GM23338 (cell line): ENCODE data around the gene MKRN1. TPM values are rescaled to one million over a fixed set of nuclear protein-coding genes. Genes with fewer than 3 reads are reported as not detected.
"Not testable (repeated sequence)": the region's sequence is repeated elsewhere in the genome, so short reads cannot be mapped to it uniquely, and the experiment has no call there.

Experiments used
- ATAC-seq: fragments of 200-7000 bp; cut with Tn5 transposase; 3 replicates; pipeline ENCODE4 v1.9.1; 2020
- DNase-seq: peaks from one replicate; pipeline ENCODE4 v3.0.0-alpha.2; 2015; ENCODE audit warnings: low spot score
- H2AFZ ChIP-seq: fragments of 200-600 bp; sonication (generic); 2 replicates; pipeline ENCODE4 v1.8.0; 2016; ENCODE audit warnings: antibody characterized with exemption, mild to moderate bottlenecking, moderate library complexity
- H3F3A ChIP-seq: fragments of 200-600 bp; sonication (generic); replicated peaks from 2 replicates; pipeline ENCODE4 v1.8.0; 2017; ENCODE audit warnings: antibody characterized with exemption, mixed run types, low read depth
- H3K27ac ChIP-seq: fragments of 200-600 bp; sonication (generic); 2 replicates; pipeline ENCODE4 v1.6.1; 2016; ENCODE audit warnings: low read depth
- H3K27me3 ChIP-seq: fragments of 200-600 bp; sonication (generic); 2 replicates; pipeline ENCODE4 v1.8.0; 2016; ENCODE audit warnings: mild to moderate bottlenecking, mixed run types, moderate library complexity; ENCODE audit not compliant: insufficient read depth
- H3K36me3 ChIP-seq: fragments of 200-600 bp; sonication (generic); 2 replicates; pipeline ENCODE4 v1.8.0; 2016; ENCODE audit warnings: mild to moderate bottlenecking; ENCODE audit not compliant: insufficient read depth
- H3K4me1 ChIP-seq: fragments of 200-600 bp; sonication (generic); 2 replicates; pipeline ENCODE4 v1.8.0; 2016; ENCODE audit warnings: mild to moderate bottlenecking, moderate library complexity; ENCODE audit not compliant: insufficient read depth
- H3K4me2 ChIP-seq: fragments of 200-600 bp; sonication (generic); 2 replicates; pipeline ENCODE4 v1.7.1; 2017; ENCODE audit warnings: mixed run types
- H3K4me3 ChIP-seq: fragments of 200-600 bp; sonication (generic); 2 replicates; pipeline ENCODE4 v1.6.1; 2016; ENCODE audit warnings: mixed run types
- H3K79me2 ChIP-seq: fragments of 200-600 bp; sonication (generic); replicated peaks from 2 replicates; pipeline ENCODE4 v1.8.0; 2017; ENCODE audit warnings: mild to moderate bottlenecking; ENCODE audit not compliant: insufficient read depth
- H3K9me2 ChIP-seq: fragments of 200-600 bp; sonication (generic); 2 replicates; pipeline ENCODE4 v1.8.0; 2017; ENCODE audit not compliant: insufficient read depth
- H4K20me1 ChIP-seq: fragments of 200-600 bp; sonication (generic); replicated peaks from 2 replicates; pipeline ENCODE4 v1.8.0; 2017; ENCODE audit warnings: mild to moderate bottlenecking; ENCODE audit not compliant: insufficient read depth
- H3K27ac Mint-ChIP-seq: 2 replicates; pipeline ENCODE4 v1.8.0; 2020; ENCODE audit warnings: inconsistent platforms, mild to moderate bottlenecking, moderate library complexity, mixed read lengths
- H3K27me3 Mint-ChIP-seq: 3 replicates; pipeline ENCODE4 v1.8.0; 2022; ENCODE audit warnings: low read depth, mild to moderate bottlenecking, moderate library complexity, mixed read lengths, inconsistent platforms; ENCODE audit not compliant: insufficient read depth, poor library complexity
- H3K36me3 Mint-ChIP-seq: 3 replicates; pipeline ENCODE4 v1.8.0; 2021; ENCODE audit warnings: low read depth, mild to moderate bottlenecking, inconsistent platforms, moderate library complexity, mixed read lengths
- H3K4me1 Mint-ChIP-seq: 3 replicates; pipeline ENCODE4 v1.8.0; 2020; ENCODE audit warnings: mild to moderate bottlenecking, inconsistent platforms, mixed read lengths
- H3K4me3 Mint-ChIP-seq: 3 replicates; pipeline ENCODE4 v1.8.0; 2021; ENCODE audit warnings: moderate library complexity, mild to moderate bottlenecking, inconsistent platforms, mixed read lengths
- H3K9me3 Mint-ChIP-seq: 3 replicates; pipeline ENCODE4 v1.8.0; 2020; ENCODE audit warnings: moderate library complexity, mild to moderate bottlenecking, inconsistent platforms, mixed read lengths
- EZH2phosphoT487 ChIP-seq: fragments of 200-600 bp; sonication (generic); IDR thresholded peaks from one replicate; pipeline ENCODE4 v1.8.1; 2018; ENCODE audit warnings: antibody characterized with exemption; ENCODE audit not compliant: unreplicated experiment
- JUNB ChIP-seq: IDR thresholded peaks from one replicate; pipeline ENCODE4 v1.6.1; 2016; ENCODE audit warnings: antibody characterized with exemption; ENCODE audit not compliant: unreplicated experiment
- STAT1 ChIP-seq: IDR thresholded peaks from one replicate; pipeline ENCODE4 v1.6.1; 2016; ENCODE audit warnings: antibody characterized with exemption; ENCODE audit not compliant: unreplicated experiment
- ZNF114 ChIP-seq: fragments of 250-450 bp; sonication (Bioruptor Pico); IDR thresholded peaks from 2 replicates; pipeline ENCODE4 v1.5.0; 2020; ENCODE audit warnings: mild to moderate bottlenecking, moderate library complexity
- ZNF331 ChIP-seq: fragments of 250-450 bp; sonication (Bioruptor Pico); IDR thresholded peaks from 2 replicates; pipeline ENCODE4 v1.5.0; 2020; ENCODE audit warnings: low read depth, mild to moderate bottlenecking, moderate library complexity
- polyA plus RNA-seq: library from polyadenylated mRNA; unstranded; fragments of >200 nt; fragmentation: Nextera tagmentation; extraction: Ambion mirVana; gene quantifications from 2 replicates; pipeline ENCODE4 v1.2.1, GENCODE V29; 2016
- total RNA-seq: library from RNA; depleted of rRNA; stranded (reverse); fragments of >200 nt; shearing (Covaris generic); gene quantifications from 2 replicates; pipeline ENCODE4 v1.2.3, GENCODE V29; 2014
- TF ChIP-seq, protein P1 (sequence below): fragments of 250-450 bp; sonication (Bioruptor Pico); IDR thresholded peaks from 2 replicates; pipeline ENCODE4 v1.5.0; 2020; ENCODE audit warnings: mild to moderate bottlenecking, moderate library complexity
- TF ChIP-seq, protein P2 (sequence below), 2 experiments: fragments of 200-600 bp in 1 of 2; sonication (generic) in 1 of 2; conservative IDR thresholded peaks; 2 replicates each; pipeline versions ENCODE4 v1.5.1 to v1.6.1; 2016 to 2017; ENCODE audit warnings: antibody characterized with exemption in 2 of 2, low read depth in 2 of 2, mild to moderate bottlenecking in 2 of 2, moderate library complexity in 1 of 2

MKRN1 gene
- total and polyA plus RNA-seq, 2 experiments from 2014 or later: 65.0 to 86.8 TPM

DNA sequence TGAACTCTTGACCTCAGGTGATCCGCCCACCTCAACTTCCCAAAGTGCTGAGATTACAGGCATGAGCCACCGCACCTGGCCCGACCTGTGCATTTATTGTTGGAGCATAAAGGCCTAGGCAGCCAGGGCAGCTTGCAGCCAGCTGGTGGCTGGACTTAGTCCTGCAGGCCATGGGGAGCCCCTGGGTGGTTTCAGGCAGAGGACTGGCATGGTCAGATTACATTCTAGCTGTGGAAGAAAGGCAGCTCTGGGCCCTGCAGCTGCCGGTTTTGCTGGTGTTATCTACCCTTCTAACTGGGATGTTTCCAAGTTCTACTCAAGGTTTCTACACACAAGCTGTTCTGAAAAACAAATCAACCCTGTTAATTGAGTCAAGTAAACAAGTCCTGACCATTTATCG, 22.7 kb upstream of the MKRN1 start (continued):
- TF ChIP-seq, protein P1, sequence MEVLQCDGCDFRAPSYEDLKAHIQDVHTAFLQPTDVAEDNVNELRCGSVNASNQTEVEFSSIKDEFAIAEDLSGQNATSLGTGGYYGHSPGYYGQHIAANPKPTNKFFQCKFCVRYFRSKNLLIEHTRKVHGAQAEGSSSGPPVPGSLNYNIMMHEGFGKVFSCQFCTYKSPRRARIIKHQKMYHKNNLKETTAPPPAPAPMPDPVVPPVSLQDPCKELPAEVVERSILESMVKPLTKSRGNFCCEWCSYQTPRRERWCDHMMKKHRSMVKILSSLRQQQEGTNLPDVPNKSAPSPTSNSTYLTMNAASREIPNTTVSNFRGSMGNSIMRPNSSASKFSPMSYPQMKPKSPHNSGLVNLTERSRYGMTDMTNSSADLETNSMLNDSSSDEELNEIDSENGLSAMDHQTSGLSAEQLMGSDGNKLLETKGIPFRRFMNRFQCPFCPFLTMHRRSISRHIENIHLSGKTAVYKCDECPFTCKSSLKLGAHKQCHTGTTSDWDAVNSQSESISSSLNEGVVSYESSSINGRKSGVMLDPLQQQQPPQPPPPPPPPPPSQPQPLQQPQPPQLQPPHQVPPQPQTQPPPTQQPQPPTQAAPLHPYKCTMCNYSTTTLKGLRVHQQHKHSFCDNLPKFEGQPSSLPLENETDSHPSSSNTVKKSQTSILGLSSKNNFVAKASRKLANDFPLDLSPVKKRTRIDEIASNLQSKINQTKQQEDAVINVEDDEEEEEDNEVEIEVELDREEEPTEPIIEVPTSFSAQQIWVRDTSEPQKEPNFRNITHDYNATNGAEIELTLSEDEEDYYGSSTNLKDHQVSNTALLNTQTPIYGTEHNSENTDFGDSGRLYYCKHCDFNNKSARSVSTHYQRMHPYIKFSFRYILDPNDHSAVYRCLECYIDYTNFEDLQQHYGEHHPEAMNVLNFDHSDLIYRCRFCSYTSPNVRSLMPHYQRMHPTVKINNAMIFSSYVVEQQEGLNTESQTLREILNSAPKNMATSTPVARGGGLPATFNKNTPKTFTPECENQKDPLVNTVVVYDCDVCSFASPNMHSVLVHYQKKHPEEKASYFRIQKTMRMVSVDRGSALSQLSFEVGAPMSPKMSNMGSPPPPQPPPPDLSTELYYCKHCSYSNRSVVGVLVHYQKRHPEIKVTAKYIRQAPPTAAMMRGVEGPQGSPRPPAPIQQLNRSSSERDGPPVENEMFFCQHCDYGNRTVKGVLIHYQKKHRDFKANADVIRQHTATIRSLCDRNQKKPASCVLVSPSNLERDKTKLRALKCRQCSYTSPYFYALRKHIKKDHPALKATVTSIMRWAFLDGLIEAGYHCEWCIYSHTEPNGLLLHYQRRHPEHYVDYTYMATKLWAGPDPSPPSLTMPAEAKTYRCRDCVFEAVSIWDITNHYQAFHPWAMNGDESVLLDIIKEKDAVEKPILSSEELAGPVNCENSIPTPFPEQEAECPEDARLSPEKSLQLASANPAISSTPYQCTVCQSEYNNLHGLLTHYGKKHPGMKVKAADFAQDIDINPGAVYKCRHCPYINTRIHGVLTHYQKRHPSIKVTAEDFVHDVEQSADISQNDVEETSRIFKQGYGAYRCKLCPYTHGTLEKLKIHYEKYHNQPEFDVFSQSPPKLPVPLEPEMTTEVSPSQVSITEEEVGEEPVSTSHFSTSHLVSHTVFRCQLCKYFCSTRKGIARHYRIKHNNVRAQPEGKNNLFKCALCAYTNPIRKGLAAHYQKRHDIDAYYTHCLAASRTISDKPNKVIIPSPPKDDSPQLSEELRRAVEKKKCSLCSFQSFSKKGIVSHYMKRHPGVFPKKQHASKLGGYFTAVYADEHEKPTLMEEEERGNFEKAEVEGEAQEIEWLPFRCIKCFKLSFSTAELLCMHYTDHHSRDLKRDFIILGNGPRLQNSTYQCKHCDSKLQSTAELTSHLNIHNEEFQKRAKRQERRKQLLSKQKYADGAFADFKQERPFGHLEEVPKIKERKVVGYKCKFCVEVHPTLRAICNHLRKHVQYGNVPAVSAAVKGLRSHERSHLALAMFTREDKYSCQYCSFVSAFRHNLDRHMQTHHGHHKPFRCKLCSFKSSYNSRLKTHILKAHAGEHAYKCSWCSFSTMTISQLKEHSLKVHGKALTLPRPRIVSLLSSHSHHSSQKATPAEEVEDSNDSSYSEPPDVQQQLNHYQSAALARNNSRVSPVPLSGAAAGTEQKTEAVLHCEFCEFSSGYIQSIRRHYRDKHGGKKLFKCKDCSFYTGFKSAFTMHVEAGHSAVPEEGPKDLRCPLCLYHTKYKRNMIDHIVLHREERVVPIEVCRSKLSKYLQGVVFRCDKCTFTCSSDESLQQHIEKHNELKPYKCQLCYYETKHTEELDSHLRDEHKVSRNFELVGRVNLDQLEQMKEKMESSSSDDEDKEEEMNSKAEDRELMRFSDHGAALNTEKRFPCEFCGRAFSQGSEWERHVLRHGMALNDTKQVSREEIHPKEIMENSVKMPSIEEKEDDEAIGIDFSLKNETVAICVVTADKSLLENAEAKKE (CRISPR knock-in tag): no peak
- TF ChIP-seq ZNF331 (CRISPR knock-in tag): no peak
- TF ChIP-seq EZH2phosphoT487: no peak
- TF ChIP-seq ZNF114 (CRISPR knock-in tag): no peak
- TF ChIP-seq JUNB: no peak
- TF ChIP-seq STAT1: no peak
- TF ChIP-seq, protein P2, sequence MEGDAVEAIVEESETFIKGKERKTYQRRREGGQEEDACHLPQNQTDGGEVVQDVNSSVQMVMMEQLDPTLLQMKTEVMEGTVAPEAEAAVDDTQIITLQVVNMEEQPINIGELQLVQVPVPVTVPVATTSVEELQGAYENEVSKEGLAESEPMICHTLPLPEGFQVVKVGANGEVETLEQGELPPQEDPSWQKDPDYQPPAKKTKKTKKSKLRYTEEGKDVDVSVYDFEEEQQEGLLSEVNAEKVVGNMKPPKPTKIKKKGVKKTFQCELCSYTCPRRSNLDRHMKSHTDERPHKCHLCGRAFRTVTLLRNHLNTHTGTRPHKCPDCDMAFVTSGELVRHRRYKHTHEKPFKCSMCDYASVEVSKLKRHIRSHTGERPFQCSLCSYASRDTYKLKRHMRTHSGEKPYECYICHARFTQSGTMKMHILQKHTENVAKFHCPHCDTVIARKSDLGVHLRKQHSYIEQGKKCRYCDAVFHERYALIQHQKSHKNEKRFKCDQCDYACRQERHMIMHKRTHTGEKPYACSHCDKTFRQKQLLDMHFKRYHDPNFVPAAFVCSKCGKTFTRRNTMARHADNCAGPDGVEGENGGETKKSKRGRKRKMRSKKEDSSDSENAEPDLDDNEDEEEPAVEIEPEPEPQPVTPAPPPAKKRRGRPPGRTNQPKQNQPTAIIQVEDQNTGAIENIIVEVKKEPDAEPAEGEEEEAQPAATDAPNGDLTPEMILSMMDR (conservative IDR thresholded peaks at IDR 0.05; ENCODE audit: low read depth in 2 of 2): no peak

DNA sequence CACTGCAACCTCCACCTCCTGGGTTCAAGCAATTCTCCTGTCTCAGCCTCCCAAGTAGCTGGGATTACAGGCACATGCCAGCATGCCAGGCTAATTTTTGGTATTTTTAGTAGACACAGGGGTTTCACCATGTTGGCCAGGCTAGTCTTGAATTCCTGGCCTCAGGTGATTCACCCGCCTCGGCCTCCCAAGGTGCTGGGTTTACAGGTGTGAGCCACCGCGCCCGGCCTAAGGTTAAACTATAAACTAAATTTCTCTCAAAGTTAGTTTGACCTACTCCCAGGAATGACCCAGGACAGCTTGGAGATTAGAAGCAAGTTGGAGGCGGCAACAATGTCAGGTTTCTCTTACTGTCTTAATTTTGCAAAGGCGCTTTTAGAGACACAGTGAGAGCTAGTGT, 18.5 kb upstream of the MKRN1 start:
- not testable (repeated sequence) for H3K36me3 ChIP-seq, DNase-seq, H3K36me3 Mint-ChIP-seq, H3F3A ChIP-seq, H3K9me3 Mint-ChIP-seq, H3K79me2 ChIP-seq, H3K27ac Mint-ChIP-seq, H3K4me2 ChIP-seq, H3K4me1 Mint-ChIP-seq, H3K27me3 ChIP-seq, H3K4me1 ChIP-seq, H4K20me1 ChIP-seq, H3K9me2 ChIP-seq, H3K4me3 ChIP-seq, H3K27ac ChIP-seq, ATAC-seq, H3K27me3 Mint-ChIP-seq, H3K4me3 Mint-ChIP-seq
- peak overlapping the region; percentile 78; the same call in 1 of the 2 replicates for H2AFZ ChIP-seq
